GM13976 (cell line): ENCODE data around the gene CHRM2.

Source experiments
- DNase-seq: peaks from one replicate; pipeline ENCODE4 v3.0.0; 2012; ENCODE audit warnings: low spot score
- in situ Hi-C: fragments of 300-500 bp; cut with MboI; formaldehyde crosslinking; loops from one replicate; pipeline ENCODE4 v1.12.0; 2022; ENCODE audit warnings: low sequenced_read_pairs, mixed read lengths, inconsistent platforms; ENCODE audit not compliant: unreplicated experiment
- TF ChIP-seq, protein P1 (sequence below): IDR thresholded peaks from 2 replicates; pipeline ENCODE4 v1.5.1; 2012; ENCODE audit warnings: borderline replicate concordance, mild to moderate bottlenecking; ENCODE audit not compliant: insufficient read depth; ENCODE audit errors: extremely low read depth, missing control alignments, control extremely low read depth

The CHRM2 gene

DNA sequence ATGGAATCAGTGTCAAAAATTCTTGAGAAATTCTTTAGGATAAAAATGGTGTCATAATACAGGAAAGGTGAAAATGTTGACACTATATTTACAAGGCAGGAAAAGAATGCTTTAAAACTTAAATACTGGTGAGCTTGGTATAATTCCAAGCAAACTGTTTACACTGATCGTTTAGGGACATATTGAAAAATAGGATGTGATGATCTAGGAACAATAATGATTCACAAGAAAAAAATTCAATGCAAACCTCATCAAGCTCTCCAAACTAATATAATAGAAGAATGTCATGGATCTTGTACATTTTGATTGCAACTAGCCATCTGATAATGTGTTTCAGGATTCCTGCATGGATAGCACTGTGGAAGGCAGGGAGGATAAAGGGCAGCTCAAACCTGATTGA lies 98.4 kb downstream of the CHRM2 start:
- in situ Hi-C loops = no loop called here
- TF ChIP-seq, protein P1, sequence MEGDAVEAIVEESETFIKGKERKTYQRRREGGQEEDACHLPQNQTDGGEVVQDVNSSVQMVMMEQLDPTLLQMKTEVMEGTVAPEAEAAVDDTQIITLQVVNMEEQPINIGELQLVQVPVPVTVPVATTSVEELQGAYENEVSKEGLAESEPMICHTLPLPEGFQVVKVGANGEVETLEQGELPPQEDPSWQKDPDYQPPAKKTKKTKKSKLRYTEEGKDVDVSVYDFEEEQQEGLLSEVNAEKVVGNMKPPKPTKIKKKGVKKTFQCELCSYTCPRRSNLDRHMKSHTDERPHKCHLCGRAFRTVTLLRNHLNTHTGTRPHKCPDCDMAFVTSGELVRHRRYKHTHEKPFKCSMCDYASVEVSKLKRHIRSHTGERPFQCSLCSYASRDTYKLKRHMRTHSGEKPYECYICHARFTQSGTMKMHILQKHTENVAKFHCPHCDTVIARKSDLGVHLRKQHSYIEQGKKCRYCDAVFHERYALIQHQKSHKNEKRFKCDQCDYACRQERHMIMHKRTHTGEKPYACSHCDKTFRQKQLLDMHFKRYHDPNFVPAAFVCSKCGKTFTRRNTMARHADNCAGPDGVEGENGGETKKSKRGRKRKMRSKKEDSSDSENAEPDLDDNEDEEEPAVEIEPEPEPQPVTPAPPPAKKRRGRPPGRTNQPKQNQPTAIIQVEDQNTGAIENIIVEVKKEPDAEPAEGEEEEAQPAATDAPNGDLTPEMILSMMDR = no peak
- no peak for DNase-seq

DNA sequence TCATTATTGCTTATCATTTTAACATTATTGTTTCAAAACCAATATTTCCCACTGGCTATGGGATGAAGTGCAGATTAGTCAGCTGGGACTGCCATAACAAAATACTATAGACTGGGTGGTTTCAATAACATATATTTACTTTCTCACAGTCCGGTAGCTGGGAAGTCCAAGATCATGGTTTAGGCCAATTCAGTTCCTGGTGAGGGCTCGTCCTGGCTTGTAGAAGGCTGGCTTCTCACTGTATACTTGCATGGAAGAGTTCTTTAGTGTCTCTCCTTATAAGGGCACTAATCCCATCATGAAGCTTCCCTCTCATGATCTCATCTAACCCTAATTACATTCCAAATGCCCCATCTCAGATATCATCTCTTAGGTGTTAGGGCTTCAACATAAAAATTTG lies 101.3 kb downstream of the CHRM2 start:
- in situ Hi-C loops = no loop called here
- TF ChIP-seq, protein P1 = no peak
- no peak for DNase-seq

DNA sequence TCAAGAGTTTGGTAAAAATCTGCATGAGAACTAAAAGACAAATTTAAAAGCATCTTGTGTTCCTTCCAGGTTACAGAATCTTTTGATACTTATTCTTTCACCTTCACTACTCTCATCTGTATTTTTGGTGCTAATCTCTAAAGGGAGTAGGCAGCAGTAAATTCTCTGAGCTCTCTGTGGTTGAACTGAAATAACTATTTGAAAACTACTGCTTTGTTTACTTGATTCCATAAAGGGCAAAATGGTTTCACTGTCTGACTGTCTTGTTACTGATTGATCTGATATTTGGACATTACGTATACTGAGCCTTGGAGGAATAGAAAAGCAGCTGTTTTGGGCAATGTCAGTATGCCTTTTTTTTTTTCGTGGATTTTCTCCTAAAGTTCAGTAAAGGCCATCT lies 103.3 kb downstream of the CHRM2 start:
- TF ChIP-seq, protein P1 = no peak
- in situ Hi-C loops = no loop called here
- no peak for DNase-seq

DNA sequence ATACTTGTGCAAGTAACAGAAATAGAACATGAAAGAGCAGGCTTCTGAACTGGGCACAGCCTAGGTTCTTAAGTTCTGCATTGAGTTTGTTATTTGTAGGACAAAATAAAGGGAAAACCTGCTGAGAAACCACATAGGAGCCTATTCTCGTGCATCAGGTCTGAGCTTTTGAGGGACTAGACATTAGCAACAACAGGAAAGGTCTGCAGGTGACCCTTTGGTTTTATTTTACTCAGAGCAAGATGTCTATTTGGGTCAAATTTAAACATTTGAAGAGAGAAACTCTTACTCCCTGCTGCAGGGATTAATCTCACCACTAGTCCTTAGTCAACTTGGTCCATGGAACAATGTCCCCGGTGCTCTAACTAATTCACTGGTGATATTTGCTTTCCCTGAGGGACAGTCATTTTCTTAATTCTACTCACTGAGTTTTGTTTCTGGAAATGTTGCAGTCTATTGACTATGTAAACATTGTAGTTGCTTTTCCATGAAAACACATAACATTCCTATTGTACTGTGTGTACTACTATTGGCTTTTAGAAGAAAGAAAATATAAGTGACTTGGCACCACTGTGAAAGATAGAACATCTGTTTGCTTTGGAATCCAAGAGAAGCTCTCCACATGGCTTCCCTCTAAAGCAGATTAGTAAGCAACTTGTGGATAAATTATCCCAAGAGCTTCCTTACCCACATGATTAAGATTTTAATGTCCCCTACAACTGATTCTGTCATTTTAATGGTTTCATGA lies 108.2 kb downstream of the CHRM2 start:
- in situ Hi-C loops = no loop called here
- TF ChIP-seq, protein P1 = no peak
- no peak for DNase-seq

DNA sequence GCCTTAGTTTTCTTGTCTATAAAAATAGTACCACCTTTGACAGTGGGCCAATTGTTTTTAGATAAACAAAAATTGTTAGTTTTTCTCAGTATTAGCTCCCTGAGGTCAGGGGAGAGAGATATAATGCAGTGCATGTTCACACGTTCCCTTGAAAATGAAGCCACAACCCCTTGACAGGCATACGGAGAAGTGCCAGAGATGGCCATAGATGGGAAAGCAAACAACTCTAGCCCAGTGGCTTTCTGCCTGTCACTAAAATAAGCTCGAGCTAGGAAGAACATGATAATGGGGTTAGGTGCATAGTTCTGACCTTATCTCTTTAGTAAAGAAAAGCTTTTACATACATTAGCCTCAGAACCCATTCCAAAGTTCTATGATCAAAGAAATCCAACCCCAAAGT lies 124.9 kb downstream of the CHRM2 start:
- no peak for DNase-seq
- in situ Hi-C loops = no loop called here
- TF ChIP-seq, protein P1 = no peak

DNA sequence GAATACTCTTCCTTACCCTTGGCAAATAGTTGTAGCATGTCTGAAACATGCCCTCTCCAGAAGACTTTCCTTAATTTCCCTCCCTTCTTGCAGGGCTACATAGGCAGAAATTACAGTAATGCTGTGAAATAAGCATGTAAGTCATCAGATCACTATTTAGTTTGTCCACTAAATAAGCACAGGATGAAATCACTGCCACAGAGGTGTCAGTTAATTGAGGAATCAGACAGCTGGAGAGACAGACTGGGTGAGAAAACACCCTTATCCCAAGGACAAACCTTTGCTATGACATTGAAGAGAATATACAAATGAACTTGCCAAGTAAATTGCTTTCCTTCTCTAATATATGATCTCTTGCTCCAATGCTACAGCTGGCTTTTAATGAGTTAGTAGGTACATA lies 129.3 kb downstream of the CHRM2 start:
- TF ChIP-seq, protein P1 = no peak
- no peak for DNase-seq
- in situ Hi-C loops = no loop called here
